Measurements from ENCODE around the gene CPT1B. TPM values are rescaled to one million over a fixed set of nuclear protein-coding genes. Genes with fewer than 3 reads are reported as not detected.
A peak's percentile ranks its signal among the peaks of the same experiment; 100 is the strongest.

CPT1B gene
- total and polyA plus RNA-seq, 2 of the 4 experiments (the other 2 are of a cell fraction) = 0.36 to 1.8 TPM

DNA sequence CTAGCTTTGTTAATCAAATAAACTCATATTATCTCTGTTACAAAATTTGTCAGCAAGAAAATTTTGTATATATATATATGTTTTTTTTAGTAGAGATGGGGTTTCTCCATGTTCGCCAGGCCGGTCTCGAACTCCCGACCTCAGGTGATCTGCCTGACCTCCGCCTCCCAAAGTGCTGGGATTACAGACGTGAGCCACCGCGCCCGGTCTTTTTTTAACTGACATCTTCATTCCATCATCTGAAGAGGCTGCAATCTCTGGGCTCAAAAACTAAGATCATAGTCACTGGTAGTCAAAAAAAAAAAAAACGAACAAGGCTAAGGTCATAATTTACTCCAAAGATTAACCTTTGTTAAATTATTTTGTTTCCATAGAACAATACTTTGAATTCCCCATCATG, 37.8 kb downstream of the CPT1B start:
- Histone ChIP-seq H3K23ac (ENCODE audit: low read depth, low read length) (no peak overlapping the region), H2BK120ac (ENCODE audit: low read depth, low read length) (no peak overlapping the region; the same call in 1 of the 2 replicates), H3K9me1 (ENCODE audit: insufficient read depth, low read length) (peaks cover 7% of the 10 kb centered on the region), H3K79me1 (ENCODE audit: low read depth in 1 of 2, low read length in 2 of 2) (no peaks in the 10 kb centered on the region), H4K5ac (ENCODE audit: low read depth, low read length) (no peak overlapping the region), H3K4me1 (ENCODE audit: control insufficient read depth, insufficient read depth, low read length) (peaks cover 12% of the 10 kb centered on the region), H4K8ac (ENCODE audit: low read depth in 2 of 2, low read length in 2 of 2) (no peak overlapping the region), H2AK5ac (ENCODE audit: low read depth, low read length) (no peak overlapping the region), H3K4me2 (ENCODE audit: low read depth, low read length) (no peak overlapping the region), H4K20me1 (ENCODE audit: insufficient read depth, low read length) (no peaks in the 10 kb centered on the region), H3K9me3 (ENCODE audit: control insufficient read depth, insufficient read depth, low read length) (no peaks in the 10 kb centered on the region), H3K36me3 (ENCODE audit: control insufficient read depth, insufficient read depth, low read length) (no peaks in the 10 kb centered on the region), H3K27me3 (ENCODE audit: control insufficient read depth, insufficient read depth, low read length) (peaks cover 9% of the 10 kb centered on the region), H3K18ac (ENCODE audit: low read depth, low read length) (no peak overlapping the region; the same call in 1 of the 2 replicates), H2BK20ac (ENCODE audit: low read depth, low read length) (no peak overlapping the region), H2AFZ (replicated peaks; ENCODE audit: low read length, poor library complexity) (no peak overlapping the region), H3K9ac (ENCODE audit: low read depth, low read length) (no peak overlapping the region), H2BK5ac (ENCODE audit: low read depth, low read length, poor library complexity, severe bottlenecking) (no peak overlapping the region), H3K27ac (ENCODE audit: insufficient read depth, low read length) (no peak overlapping the region), H3K4me3 (ENCODE audit: insufficient read depth, low read depth, low read length) (no peak overlapping the region), H2BK15ac (ENCODE audit: low read depth, low read length) (0 out of 3 replicates have a peak overlapping the region, but pooled peaks have one; percentile 70), H3K14ac (replicated peaks; ENCODE audit: low read depth, low read length) (no peak overlapping the region), H4K91ac (ENCODE audit: insufficient read depth, low read depth, low read length) (no peak overlapping the region), H3K56ac (ENCODE audit: extremely low read depth, insufficient read depth, low read length) (no peak overlapping the region), H2AK9ac (replicated peaks; ENCODE audit: low read depth, low read length, poor library complexity) (no peak overlapping the region), H3K4ac (ENCODE audit: low read depth, low read length) (no peak overlapping the region)
- ChIA-PET POLR2A (ENCODE audit: unreplicated experiment) (interaction anchor here (0.7 kb wide), 1 partner anchor 16 kb away, joined by 9 read pairs; no protein-coding TSS in a partner anchor), CTCF (interaction anchor here (0.6 to 0.9 kb wide), 3 partner anchors 37 to 47 kb away, joined by 3 to 6 read pairs (median 4); no protein-coding TSS in a partner anchor)
- WGBS, 2 experiments (ENCODE audit: extremely low coverage in 2 of 2, insufficient read length in 1 of 2) = no CpG with 5 or more reads among the region's 10 CpGs
- DNase-seq (no peak), ATAC-seq (ENCODE audit: low read depth) (no peak)
- dilution Hi-C loops (cut with HindIII; ENCODE audit: low sequenced_read_pairs, unreplicated experiment) (no loop called here), intact Hi-C loops (cut with micrococcal nuclease) (no loop called here), in situ Hi-C loops (cut with MboI; ENCODE audit: low sequenced_read_pairs) (no loop called here)
- no TSS peak for BruUV-seq (replicated peaks)
- TF ChIP-seq MAFK (IDR thresholded peaks at IDR 0.05; ENCODE audit: low read depth, low read length) (no peak), RAD21 (IDR thresholded peaks at IDR 0.05; ENCODE audit: low read length) (no peak), RFX5 (IDR thresholded peaks at IDR 0.05; ENCODE audit: low read depth, low read length) (no peak), CHD1 (IDR thresholded peaks at IDR 0.05; ENCODE audit: low read depth, low read length) (no peak), FOS (IDR thresholded peaks at IDR 0.05; ENCODE audit: low read depth, low read length) (no peak), NFE2L2 (IDR thresholded peaks at IDR 0.05; ENCODE audit: low read depth, low read length) (no peak), CEBPB (IDR thresholded peaks at IDR 0.05; ENCODE audit: low read depth, low read length) (no peak), MXI1 (IDR thresholded peaks at IDR 0.05; ENCODE audit: borderline replicate concordance, low read depth, low read length) (no peak), BHLHE40 (IDR thresholded peaks at IDR 0.05; ENCODE audit: low read depth, low read length) (no peak), MAZ (IDR thresholded peaks at IDR 0.05; ENCODE audit: borderline replicate concordance, low read depth, low read length) (no peak), SMC3 (IDR thresholded peaks at IDR 0.05; ENCODE audit: low read depth, low read length) (no peak), RCOR1 (IDR thresholded peaks at IDR 0.05; ENCODE audit: insufficient replicate concordance, low read length) (no peak), POLR2A (IDR thresholded peaks at IDR 0.05; ENCODE audit: low read depth, low read length) (no peak)
- TF ChIP-seq, protein P1, sequence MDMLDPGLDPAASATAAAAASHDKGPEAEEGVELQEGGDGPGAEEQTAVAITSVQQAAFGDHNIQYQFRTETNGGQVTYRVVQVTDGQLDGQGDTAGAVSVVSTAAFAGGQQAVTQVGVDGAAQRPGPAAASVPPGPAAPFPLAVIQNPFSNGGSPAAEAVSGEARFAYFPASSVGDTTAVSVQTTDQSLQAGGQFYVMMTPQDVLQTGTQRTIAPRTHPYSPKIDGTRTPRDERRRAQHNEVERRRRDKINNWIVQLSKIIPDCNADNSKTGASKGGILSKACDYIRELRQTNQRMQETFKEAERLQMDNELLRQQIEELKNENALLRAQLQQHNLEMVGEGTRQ (IDR thresholded peaks at IDR 0.05; ENCODE audit: low read depth, low read length) = no peak
- TF ChIP-seq, protein P2, sequence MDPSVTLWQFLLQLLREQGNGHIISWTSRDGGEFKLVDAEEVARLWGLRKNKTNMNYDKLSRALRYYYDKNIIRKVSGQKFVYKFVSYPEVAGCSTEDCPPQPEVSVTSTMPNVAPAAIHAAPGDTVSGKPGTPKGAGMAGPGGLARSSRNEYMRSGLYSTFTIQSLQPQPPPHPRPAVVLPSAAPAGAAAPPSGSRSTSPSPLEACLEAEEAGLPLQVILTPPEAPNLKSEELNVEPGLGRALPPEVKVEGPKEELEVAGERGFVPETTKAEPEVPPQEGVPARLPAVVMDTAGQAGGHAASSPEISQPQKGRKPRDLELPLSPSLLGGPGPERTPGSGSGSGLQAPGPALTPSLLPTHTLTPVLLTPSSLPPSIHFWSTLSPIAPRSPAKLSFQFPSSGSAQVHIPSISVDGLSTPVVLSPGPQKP (IDR thresholded peaks at IDR 0.05; ENCODE audit: borderline replicate concordance, low read depth, low read length) = no peak
- TF ChIP-seq, protein P3, sequence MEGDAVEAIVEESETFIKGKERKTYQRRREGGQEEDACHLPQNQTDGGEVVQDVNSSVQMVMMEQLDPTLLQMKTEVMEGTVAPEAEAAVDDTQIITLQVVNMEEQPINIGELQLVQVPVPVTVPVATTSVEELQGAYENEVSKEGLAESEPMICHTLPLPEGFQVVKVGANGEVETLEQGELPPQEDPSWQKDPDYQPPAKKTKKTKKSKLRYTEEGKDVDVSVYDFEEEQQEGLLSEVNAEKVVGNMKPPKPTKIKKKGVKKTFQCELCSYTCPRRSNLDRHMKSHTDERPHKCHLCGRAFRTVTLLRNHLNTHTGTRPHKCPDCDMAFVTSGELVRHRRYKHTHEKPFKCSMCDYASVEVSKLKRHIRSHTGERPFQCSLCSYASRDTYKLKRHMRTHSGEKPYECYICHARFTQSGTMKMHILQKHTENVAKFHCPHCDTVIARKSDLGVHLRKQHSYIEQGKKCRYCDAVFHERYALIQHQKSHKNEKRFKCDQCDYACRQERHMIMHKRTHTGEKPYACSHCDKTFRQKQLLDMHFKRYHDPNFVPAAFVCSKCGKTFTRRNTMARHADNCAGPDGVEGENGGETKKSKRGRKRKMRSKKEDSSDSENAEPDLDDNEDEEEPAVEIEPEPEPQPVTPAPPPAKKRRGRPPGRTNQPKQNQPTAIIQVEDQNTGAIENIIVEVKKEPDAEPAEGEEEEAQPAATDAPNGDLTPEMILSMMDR (conservative IDR thresholded peaks at IDR 0.05; ENCODE audit: low read depth, low read length) = no peak

All from IMR-90 (cell line).